HG03039 (cell line): ENCODE data around the gene KDM4B.
A peak's percentile ranks its signal among the peaks of the same experiment; 100 is the strongest.
"Not testable (repeated sequence)": the region's sequence is repeated elsewhere in the genome, so short reads cannot be mapped to it uniquely, and the experiment has no call there.

Source experiments
- ATAC-seq: cut with Tn5 transposase; IDR thresholded peaks from one replicate; pipeline ENCODE4 v1.9.1; 2021; ENCODE audit warnings: mild to moderate bottlenecking, moderate library complexity; ENCODE audit not compliant: unreplicated experiment

The KDM4B gene

DNA sequence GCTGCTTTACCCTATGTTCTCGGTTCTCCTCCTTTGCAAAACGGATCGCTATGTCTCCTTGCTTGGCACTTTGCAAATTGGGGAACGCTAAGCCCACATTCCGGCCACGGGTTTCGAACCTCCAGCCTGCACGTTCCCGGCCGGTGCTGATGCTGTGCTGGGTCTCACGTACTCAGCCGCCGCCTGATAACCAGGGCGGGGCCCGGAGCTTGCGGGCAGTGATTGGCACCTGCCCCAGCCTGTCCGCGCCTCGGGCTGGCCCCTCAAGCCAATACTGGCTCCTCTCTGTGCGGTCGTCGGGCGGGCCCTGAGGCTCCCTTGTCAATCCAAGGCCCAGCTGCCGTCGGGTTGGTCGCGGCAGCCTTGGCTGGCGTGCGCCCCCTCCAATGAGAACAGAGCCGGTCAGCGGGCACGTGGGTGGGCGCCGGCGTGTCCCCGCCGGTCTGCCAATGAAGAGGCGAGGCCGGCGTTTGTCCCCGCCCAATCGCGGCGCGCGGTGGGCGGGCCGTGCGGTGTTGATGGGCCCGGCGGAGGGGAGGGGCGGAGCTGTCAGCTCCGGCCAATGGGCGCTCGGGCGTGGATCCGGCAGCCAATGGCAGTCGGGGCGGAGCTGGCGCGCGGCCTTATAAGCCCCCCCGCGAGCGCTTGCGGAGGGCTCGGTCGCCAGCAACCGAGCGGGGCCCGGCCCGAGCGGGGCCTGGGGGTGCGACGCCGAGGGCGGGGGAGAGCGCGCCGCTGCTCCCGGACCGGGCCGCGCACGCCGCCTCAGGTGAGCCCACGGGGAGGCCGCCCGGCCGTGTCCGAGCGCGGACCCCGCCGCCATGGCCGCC lies at the start of gene KDM4B:
KDM4B (plus strand) TSS at position 652 of the 830 bp plus-strand sequence. CDS start 63,778 bp downstream, outside the sequence.
- ATAC-seq, result peak; percentile 89

DNA sequence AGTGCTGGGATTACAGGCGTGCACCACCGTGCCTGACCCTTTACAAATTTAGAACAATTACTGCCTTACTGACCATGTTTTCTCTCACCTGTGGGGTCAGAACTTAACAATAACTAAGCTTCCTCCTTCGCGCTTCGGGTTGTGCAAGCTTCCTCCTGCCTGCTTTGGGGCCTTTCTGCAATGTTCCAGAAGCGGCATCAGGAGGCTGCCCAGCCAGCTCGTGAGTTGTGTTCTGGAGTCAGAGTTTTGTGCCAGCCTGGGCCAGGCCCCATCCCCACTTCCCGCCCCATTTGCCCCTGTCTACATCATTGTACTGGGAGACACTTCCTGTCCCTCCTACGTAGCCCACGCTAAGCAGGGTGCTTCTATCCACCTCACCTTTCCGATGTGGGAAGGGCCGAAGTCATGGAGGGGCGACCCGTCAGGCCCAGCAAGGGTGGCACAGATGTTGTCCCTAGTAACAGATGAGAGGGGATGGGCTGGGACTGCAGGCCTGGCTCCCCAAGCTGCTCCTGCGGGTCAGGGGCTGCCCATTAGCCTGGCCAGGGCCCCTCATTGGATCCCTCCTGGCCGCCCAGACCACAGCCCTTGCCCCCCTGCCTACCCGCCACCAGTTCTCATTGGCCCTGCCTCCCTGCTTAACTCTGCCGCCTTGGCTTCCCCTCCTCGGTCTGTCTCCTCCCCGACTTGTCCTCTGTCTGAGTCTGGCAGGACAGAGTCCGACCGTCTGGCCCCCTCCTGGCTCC lies 46.2 kb upstream of the KDM4B start:
- ATAC-seq, result no peak

DNA sequence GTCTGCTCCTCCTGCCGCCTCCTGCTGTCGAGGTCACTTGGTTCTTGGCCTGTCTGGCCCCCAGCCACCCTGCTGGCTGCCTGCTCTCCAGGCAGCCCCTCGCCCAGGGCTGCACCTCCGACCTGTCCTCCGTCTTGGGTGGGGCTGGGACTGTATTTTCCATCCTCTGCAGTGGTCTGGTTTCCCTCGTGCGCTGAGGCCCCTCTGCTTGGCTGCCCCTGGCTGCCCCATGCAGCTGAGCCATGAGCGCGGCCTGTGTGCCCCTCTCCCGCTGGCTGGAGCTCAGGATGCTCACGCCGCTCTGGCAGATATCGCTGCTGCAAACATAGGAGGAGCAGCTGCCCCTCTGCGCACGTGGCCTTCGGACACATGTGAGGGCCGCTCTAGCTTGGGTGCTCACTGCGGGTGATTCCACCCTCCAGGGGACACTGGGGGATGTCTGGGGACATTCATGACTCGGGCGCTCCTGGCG lies 45.6 kb upstream of the KDM4B start:
- ATAC-seq, result no peak

GRCh38 chr19:4929186-4929585 lies 39.7 kb upstream of the KDM4B start:
- ATAC-seq, result no peak

GRCh38 chr19:4930664-4931063 lies 38.2 kb upstream of the KDM4B start:
- ATAC-seq, result no peak

- ATAC-seq, result no peak
Measured at GRCh38 chr19:4932711-4933110, 36.2 kb upstream of the KDM4B start.

DNA sequence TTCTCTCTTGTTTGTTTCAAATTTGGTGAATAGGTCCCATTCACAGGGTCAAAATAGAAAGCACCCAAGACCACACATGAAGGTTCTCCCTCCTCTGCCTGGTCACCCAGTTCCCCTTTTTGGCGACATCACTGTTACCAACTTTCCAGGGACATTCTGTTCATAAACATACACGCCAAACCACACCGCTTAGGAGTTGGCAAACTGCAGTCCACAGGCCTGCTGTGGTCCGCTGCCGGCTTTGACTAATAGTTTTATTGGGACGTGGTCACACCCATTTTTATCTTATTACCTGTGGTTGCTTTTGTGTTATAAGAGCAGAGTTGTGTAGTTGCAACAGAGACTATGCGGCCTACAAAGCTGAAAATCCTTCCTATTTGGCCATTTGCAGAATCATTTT lies 35.4 kb upstream of the KDM4B start:
- no peak for ATAC-seq

DNA sequence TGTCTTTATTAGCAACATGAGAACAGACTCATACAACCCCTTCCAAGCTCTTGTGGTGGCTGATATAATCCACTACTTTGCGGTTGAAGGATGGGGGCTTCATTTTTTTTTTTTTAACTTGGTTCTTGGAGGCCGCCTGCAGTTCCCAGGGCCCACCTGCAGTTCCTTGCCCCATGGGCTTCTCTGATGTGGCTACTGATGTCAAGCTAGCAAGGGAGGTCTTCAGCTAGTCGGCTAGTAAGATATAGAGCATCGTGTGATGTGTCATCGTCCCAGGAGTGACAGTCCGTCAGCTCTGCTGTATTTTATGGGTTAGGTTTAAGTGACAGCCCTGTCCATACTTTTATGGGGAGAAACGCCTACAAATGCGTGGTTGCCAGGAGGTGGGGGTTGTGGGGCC lies 33.5 kb upstream of the KDM4B start:
- no peak for ATAC-seq

- no peak for ATAC-seq
Measured at GRCh38 chr19:4937060-4937459, 31.9 kb upstream of the KDM4B start.

DNA sequence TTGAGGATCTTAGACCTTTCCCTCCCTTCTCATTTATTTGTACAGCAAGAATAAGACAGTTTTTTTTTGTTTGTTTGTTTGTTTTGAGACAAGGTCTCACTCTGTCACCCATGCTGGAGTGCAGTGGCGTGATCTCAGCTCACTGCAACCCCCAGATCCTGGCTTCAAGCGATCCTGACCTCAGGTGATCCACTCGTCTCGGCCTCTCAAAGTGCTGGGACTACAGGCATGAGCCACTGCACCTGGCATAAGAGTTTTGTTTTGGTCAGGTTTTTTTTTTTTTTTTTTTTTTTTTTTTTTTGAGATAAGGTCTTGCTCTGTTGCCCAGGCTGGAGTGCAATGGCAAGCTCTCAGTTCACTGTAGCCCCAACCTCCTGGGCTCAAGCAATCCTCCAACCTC lies 30.5 kb upstream of the KDM4B start:
- ATAC-seq, result not testable (repeated sequence)

DNA sequence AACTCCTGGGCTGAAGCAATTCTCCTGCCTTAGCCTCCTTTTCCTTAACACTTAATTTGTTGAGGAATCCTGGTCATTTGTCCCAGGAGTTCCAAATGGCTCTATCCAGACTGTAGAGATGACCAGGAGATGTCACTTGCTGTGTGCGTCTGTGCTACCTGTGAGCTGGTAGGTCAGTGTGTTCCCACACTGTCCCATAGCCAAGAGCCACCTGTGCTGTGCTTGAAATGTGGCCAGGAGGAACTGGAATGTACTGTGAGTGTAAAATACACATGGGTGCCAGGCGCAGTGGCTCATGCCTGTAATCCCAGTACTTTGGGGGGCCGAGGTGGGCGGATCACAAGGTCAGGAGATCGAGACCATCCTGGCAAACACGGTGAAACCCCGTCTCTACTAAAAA lies 29.4 kb upstream of the KDM4B start:
- no peak for ATAC-seq

DNA sequence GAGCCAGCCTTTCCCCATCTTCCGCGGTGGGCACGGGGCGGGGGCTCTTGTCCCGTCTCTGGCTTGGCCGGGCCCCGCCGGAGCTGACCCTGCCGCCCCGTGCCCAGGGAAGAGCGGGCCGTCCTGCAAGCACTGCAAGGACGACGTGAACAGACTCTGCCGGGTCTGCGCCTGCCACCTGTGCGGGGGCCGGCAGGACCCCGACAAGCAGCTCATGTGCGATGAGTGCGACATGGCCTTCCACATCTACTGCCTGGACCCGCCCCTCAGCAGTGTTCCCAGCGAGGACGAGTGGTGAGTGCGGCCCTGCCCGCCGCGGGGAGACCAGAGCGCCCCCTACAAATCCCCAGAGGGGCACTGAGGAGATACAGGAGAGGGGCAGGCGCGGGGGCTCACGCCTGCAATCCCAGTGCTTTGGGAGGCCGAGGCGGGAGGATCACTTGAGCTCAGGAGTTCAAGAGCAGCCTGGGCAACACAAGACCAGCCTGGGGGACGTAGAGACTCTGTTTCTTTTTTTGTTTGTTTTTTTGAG lies 27.2 kb upstream of the KDM4B start:
- not testable (repeated sequence) for ATAC-seq

- not testable (repeated sequence) for ATAC-seq
Measured at GRCh38 chr19:4950650-4951049, 18.3 kb upstream of the KDM4B start.

- ATAC-seq, result no peak
Measured at GRCh38 chr19:4951656-4952055, 17.3 kb upstream of the KDM4B start.

GRCh38 chr19:4952945-4953344 lies 16.0 kb upstream of the KDM4B start:
- ATAC-seq, result no peak

- ATAC-seq, result not testable (repeated sequence)
Measured at GRCh38 chr19:4954320-4955149, 14.4 kb upstream of the KDM4B start.

DNA sequence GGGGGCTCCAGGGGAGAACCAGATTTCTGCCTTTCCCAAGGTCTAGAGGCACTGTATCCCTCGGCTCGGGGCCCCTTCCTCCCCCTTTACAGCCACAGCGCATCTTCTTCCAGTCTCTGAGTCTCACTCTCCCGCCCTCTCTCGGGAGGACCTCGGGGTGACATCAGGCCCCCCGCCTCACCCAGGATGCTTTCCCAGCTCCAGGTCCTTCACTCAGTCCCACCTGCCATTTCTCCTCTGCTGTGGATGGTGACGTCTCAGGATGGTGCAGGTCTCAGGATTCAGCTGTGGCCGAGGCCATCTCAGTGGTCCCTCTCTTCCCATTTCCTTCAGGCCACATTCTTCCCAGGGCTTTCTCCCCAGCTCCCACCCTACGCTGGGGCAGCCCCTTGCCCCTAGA lies 13.6 kb upstream of the KDM4B start:
- ATAC-seq, result no peak

DNA sequence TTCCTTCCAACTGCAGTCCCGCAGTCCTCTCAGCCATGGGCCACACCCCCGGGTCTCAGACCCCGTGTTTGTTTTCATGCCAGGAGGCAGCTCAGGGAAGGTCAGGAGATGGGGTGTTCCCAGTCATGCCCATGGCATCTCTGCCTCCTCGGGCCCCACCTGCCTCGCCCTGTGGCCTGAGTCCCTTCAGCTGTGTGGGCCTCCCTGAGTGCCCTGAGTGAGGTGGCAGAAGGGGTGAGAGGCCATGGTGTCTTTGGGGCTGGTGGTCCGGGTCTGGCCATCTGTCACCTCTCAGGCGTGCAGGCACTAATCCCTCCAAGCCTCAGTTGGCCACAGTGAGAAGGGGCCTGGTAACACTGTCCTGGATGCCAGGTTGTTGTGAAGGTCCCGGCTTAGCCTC lies 10.9 kb upstream of the KDM4B start:
- no peak for ATAC-seq

DNA sequence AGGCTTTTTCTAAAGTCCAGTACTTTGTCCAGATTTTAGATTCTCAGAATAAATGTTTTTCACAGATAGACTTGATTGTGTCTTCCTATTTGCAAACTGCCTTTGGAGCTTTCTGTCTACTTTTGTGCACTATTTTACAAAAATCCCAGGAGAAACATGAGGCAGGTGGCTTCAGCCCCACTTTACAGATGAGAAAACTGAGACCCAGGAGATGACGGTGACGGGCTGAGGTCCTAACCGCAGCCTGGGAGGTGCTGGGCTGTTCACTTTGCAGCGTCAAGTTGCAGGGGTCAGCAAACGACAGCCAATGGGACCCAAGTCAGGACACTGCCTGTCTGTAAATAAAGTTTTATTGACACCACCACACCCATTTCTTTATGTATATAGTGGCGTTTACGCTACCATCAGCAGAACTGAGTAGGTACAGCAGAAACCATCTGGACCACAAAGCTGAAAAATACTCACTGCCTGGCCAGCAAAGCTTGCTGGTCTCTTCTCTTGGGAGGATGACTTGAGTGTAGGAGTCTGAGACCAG lies 6.8 kb upstream of the KDM4B start:
- no peak for ATAC-seq

GRCh38 chr19:4965061-4965460 lies 3.9 kb upstream of the KDM4B start:
- no peak for ATAC-seq

DNA sequence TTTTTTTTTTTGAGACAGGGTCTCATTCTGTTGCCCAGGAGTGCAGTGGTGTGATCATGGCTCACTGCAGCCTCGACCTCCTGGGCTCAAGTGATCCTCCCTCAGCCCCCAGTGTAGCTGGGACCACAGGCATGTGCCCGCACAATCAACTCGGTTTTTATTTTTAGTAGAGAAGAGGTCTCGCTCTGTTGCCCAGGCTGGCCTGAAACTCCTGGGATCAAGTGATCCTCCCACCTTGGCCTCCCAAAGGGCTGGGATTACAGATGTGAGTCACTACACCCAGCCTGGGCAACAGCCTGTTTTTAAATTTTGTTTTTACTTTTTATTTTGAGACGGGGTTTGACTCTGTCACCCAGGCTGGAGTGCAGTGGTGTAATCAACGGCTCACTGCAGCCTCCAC lies 2.3 kb upstream of the KDM4B start:
- no peak for ATAC-seq
